Measurements from ENCODE around the gene RAPGEF5. TPM values are rescaled to one million over a fixed set of nuclear protein-coding genes. Genes with fewer than 3 reads are reported as not detected.

RAPGEF5 gene
- total and polyA plus RNA-seq, 10 of the 15 experiments (the other 5 are each of a cell fraction or from before 2014, with no cell fraction given), result 0.38 to 4.0 (median 1.6) TPM; not detected in 1

- Histone ChIP-seq H3K4me1 (ENCODE audit: control insufficient read depth, insufficient read depth, low read length) (no peaks in the 10 kb centered on the region), H3K79me2 (ENCODE audit: control insufficient read depth, insufficient read depth, low read length) (no peaks in the 10 kb centered on the region), H3K9me3 (replicated peaks; ENCODE audit: control insufficient read depth, insufficient read depth, low read length) (no peaks in the 10 kb centered on the region), H3K27ac (ENCODE audit: control insufficient read depth, insufficient read depth) (no peak overlapping the region), H3K4me2 (ENCODE audit: control insufficient read depth, insufficient read depth) (no peak overlapping the region), H3K36me3 (ENCODE audit: control insufficient read depth in 2 of 2, insufficient read depth in 2 of 2, low read length in 1 of 2) (no peaks in the 10 kb centered on the region), H3K27me3 (replicated peaks in 1 of 2; ENCODE audit: control insufficient read depth in 2 of 2, insufficient read depth in 2 of 2, low read length in 1 of 2) (no peaks in the 10 kb centered on the region), H3K4me3 (no peak overlapping the region), H4K20me1 (ENCODE audit: control insufficient read depth, insufficient read depth) (no peaks in the 10 kb centered on the region), H3K9ac (ENCODE audit: control insufficient read depth, insufficient read depth, low read length) (no peak overlapping the region), H2AFZ (ENCODE audit: control insufficient read depth, low read depth, low read length) (no peak overlapping the region)
- SMC1A ChIA-PET (ENCODE audit: uncharacterized antibody, unreplicated experiment), result interaction anchor here (0.8 kb wide), 3 partner anchors 11 to 285 kb away, joined by 3 to 4 read pairs (median 3); no protein-coding TSS in a partner anchor
- RAD21 ChIA-PET (ENCODE audit: unreplicated experiment), result no interaction called here
- BruUV-seq (replicated peaks), result no TSS peak
- ATAC-seq (no peak), DNase-seq (ENCODE audit: low read depth, low spot score) (no peak), FAIRE-seq (no peak)
- in situ Hi-C loops (cut with MboI), result no loop called here
- 23% methylated on average over 6 of the region's 6 CpGs for WGBS (ENCODE audit: insufficient coverage, insufficient replicate concordance, low lambda C conversion rate, missing lambda C conversion rate)
- CTCF ChIA-PET, result interaction anchor here (1.0 kb wide), 2 partner anchors 30 to 256 kb away, joined by 3 read pairs; no protein-coding TSS in a partner anchor
- TF ChIP-seq NRF1 (conservative IDR thresholded peaks at IDR 0.05; ENCODE audit: low read depth, low read length), result no peak
- intact Hi-C loops (cut with micrococcal nuclease; ENCODE audit: unreplicated experiment), result no loop called here
- POLR2A ChIA-PET, result no interaction called here
Measured at GRCh38 chr7:22189741-22190140, 167.2 kb downstream of the RAPGEF5 start.

GRCh38 chr7:22189230-22189629, 167.7 kb downstream of the RAPGEF5 start:
- H4K20me1 ChIP-seq (ENCODE audit: control insufficient read depth, insufficient read depth), result no peaks in the 10 kb centered on the region
- H3K4me3 ChIP-seq, result no peak overlapping the region
- ChIA-PET POLR2A (interaction anchor here (1.4 kb wide), 1 partner anchor 8 kb away, joined by 3 read pairs; no protein-coding TSS in a partner anchor), CTCF (interaction anchor here (0.6 to 1.0 kb wide), 4 partner anchors 29 to 910 kb away, joined by 3 to 5 read pairs (median 3); no protein-coding TSS in a partner anchor), SMC1A (ENCODE audit: uncharacterized antibody, unreplicated experiment) (interaction anchor here (0.8 kb wide), 3 partner anchors 10 to 285 kb away, joined by 3 to 4 read pairs (median 3); no protein-coding TSS in a partner anchor), RAD21 (ENCODE audit: unreplicated experiment) (interaction anchor here (0.6 kb wide), 1 partner anchor 75 kb away, joined by 3 read pairs; no protein-coding TSS in a partner anchor)
- H3K27me3 ChIP-seq (replicated peaks in 1 of 2; ENCODE audit: control insufficient read depth in 2 of 2, insufficient read depth in 2 of 2, low read length in 1 of 2), result no peaks in the 10 kb centered on the region
- no peaks in the 10 kb centered on the region for H3K79me2 ChIP-seq (ENCODE audit: control insufficient read depth, insufficient read depth, low read length)
- H2AFZ ChIP-seq (ENCODE audit: control insufficient read depth, low read depth, low read length), result no peak overlapping the region
- ATAC-seq, result no peak
- H3K9me3 ChIP-seq (replicated peaks; ENCODE audit: control insufficient read depth, insufficient read depth, low read length), result no peaks in the 10 kb centered on the region
- in situ Hi-C loops (cut with MboI) (no loop called here), intact Hi-C loops (cut with micrococcal nuclease; ENCODE audit: unreplicated experiment) (no loop called here)
- no peaks in the 10 kb centered on the region for H3K36me3 ChIP-seq (ENCODE audit: control insufficient read depth in 2 of 2, insufficient read depth in 2 of 2, low read length in 1 of 2)
- FAIRE-seq, result no peak
- no TSS peak for BruUV-seq (replicated peaks)
- no peak for DNase-seq (ENCODE audit: low read depth, low spot score)
- no peak overlapping the region for H3K4me2 ChIP-seq (ENCODE audit: control insufficient read depth, insufficient read depth)
- no peak overlapping the region for H3K27ac ChIP-seq (ENCODE audit: control insufficient read depth, insufficient read depth)
- H3K4me1 ChIP-seq (ENCODE audit: control insufficient read depth, insufficient read depth, low read length), result no peaks in the 10 kb centered on the region
- WGBS (ENCODE audit: insufficient coverage, insufficient replicate concordance, low lambda C conversion rate, missing lambda C conversion rate), result 85% methylated on average over 3 of the region's 3 CpGs
- TF ChIP-seq KLF5 (IDR thresholded peaks at IDR 0.05; ENCODE audit: partially characterized antibody) (no peak), SIX5 (IDR thresholded peaks at IDR 0.05; ENCODE audit: low read depth, low read length, severe bottlenecking) (no peak), CHD2 (IDR thresholded peaks at IDR 0.05; ENCODE audit: borderline replicate concordance, low read depth, low read length) (no peak), SREBF1 (IDR thresholded peaks at IDR 0.05; ENCODE audit: low read length) (no peak)
- no peak overlapping the region for H3K9ac ChIP-seq (ENCODE audit: control insufficient read depth, insufficient read depth, low read length)

All from GM12878 (cell line).